ENCODE results near the gene NRAP.

DNA sequence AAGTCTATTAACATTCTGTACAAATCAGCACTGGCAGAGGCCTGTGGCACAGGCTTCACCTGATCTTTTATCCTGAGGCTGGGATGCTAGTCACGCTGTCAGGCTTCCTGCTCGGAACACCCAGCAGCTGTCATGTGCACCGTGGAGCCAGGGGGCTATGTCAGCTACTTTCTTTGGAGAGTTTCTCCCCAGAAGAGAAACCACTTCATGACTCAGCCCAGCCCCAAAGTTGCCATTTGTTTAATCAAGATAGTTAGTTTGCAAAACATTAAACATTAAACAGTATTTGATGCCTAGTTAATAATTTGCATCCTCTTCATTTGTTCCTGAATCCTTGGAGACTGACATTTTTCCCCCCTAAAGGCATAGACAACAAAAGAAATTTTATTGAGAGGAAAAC, 111.1 kb downstream of the NRAP start, which contains the start of gene HABP2:
- TF ChIP-seq, protein P1, sequence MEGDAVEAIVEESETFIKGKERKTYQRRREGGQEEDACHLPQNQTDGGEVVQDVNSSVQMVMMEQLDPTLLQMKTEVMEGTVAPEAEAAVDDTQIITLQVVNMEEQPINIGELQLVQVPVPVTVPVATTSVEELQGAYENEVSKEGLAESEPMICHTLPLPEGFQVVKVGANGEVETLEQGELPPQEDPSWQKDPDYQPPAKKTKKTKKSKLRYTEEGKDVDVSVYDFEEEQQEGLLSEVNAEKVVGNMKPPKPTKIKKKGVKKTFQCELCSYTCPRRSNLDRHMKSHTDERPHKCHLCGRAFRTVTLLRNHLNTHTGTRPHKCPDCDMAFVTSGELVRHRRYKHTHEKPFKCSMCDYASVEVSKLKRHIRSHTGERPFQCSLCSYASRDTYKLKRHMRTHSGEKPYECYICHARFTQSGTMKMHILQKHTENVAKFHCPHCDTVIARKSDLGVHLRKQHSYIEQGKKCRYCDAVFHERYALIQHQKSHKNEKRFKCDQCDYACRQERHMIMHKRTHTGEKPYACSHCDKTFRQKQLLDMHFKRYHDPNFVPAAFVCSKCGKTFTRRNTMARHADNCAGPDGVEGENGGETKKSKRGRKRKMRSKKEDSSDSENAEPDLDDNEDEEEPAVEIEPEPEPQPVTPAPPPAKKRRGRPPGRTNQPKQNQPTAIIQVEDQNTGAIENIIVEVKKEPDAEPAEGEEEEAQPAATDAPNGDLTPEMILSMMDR (IDR thresholded peaks at IDR 0.05 in 4 of 5, conservative IDR thresholded peaks at IDR 0.05 in 1 of 5), result no peak
- no peak for TF ChIP-seq POLR2A (IDR thresholded peaks at IDR 0.05)
